GM10266 (cell line): ENCODE results near the gene TAX1BP1.

Experiments
- DNase-seq: peaks from one replicate; pipeline ENCODE4 v3.0.0; 2012; ENCODE audit errors: extremely low spot score
- CTCF ChIP-seq: IDR thresholded peaks from 2 replicates; pipeline ENCODE4 v1.5.1; 2012; ENCODE audit warnings: mild to moderate bottlenecking, low read depth; ENCODE audit not compliant: control insufficient read depth, insufficient read depth; ENCODE audit errors: missing control alignments

TAX1BP1 gene

GRCh38 chr7:27762062-27762461 lies 22.1 kb downstream of the TAX1BP1 start:
- no peak for TF ChIP-seq CTCF
- no peak for DNase-seq

GRCh38 chr7:27763983-27764508 lies 24.1 kb downstream of the TAX1BP1 start:
- no peak for TF ChIP-seq CTCF
- no peak for DNase-seq

GRCh38 chr7:27765841-27766240 lies 25.9 kb downstream of the TAX1BP1 start:
- DNase-seq, result no peak
- TF ChIP-seq CTCF, result no peak

GRCh38 chr7:27767374-27767773 lies 27.4 kb downstream of the TAX1BP1 start:
- TF ChIP-seq CTCF, result no peak
- no peak for DNase-seq

- no peak for TF ChIP-seq CTCF
- DNase-seq, result no peak
Measured at GRCh38 chr7:27771111-27771510, 31.1 kb downstream of the TAX1BP1 start.

GRCh38 chr7:27774717-27775328 lies 34.9 kb downstream of the TAX1BP1 start:
- no peak for DNase-seq
- TF ChIP-seq CTCF, result peak; percentile 41

GRCh38 chr7:27775782-27776181 lies 35.8 kb downstream of the TAX1BP1 start:
- DNase-seq, result no peak
- TF ChIP-seq CTCF, result no peak
